K562 (cell line): ENCODE results near the gene LIN28B. TPM values are rescaled to one million over a fixed set of nuclear protein-coding genes. Genes with fewer than 3 reads are reported as not detected.

Experiments used
- CBX8 ChIP-seq: fragments of 200-600 bp; sonication (generic); IDR thresholded peaks from 2 replicates; pipeline ENCODE4 v1.6.1; 2012; ENCODE audit warnings: borderline replicate concordance, mixed run types, low read depth, mild to moderate bottlenecking, moderate library complexity, mixed read lengths, low read length, control low read depth, inconsistent platforms; ENCODE audit not compliant: poor library complexity, severe bottlenecking; ENCODE audit errors: extremely low read depth
- CGGBP1 ChIP-seq: fragments of 250-450 bp; sonication (Bioruptor Pico); IDR thresholded peaks from 2 replicates; pipeline ENCODE4 v1.9.0; 2021; ENCODE audit warnings: mild to moderate bottlenecking
- GTF2E2 ChIP-seq: fragments of 200-800 bp; sonication (Bioruptor generic); IDR thresholded peaks from 2 replicates; pipeline ENCODE4 v1.6.1; 2016; ENCODE audit warnings: missing genetic modification characterization, missing compliant biosample characterization
- JUN ChIP-seq, 2 experiments: sonication (generic) in 1 of 2; formaldehyde crosslinking in 1 of 2; IDR thresholded peaks; 2 replicates each; pipeline versions ENCODE4 v1.6.1 to v1.8.0; 2012 to 2022; ENCODE audit warnings: borderline replicate concordance in 2 of 2, mild to moderate bottlenecking in 2 of 2, improper control_type of control experiment in 1 of 2, low read depth in 1 of 2, low read length in 1 of 2, missing genetic modification reagents in 1 of 2
- MAFK ChIP-seq: IDR thresholded peaks from 2 replicates; pipeline ENCODE4 v1.6.1; 2011; ENCODE audit warnings: low read length, improper control_type of control experiment
- MEF2A ChIP-seq: IDR thresholded peaks from 2 replicates; pipeline ENCODE4 v1.6.1; 2011; ENCODE audit warnings: low read depth, mild to moderate bottlenecking, low read length, moderate library complexity; ENCODE audit not compliant: control insufficient read depth
- NR3C1 ChIP-seq: sonication (generic); formaldehyde crosslinking; IDR thresholded peaks from 2 replicates; pipeline ENCODE4 v1.8.1; 2022; ENCODE audit warnings: missing genetic modification reagents
- RFX1 ChIP-seq: fragments of 450-650 bp; IDR thresholded peaks from 2 replicates; pipeline ENCODE4 v1.6.1; 2016; ENCODE audit warnings: mild to moderate bottlenecking, moderate library complexity
- RNF2 ChIP-seq: sonication (generic); IDR thresholded peaks from 2 replicates; pipeline ENCODE4 v1.6.1; 2016
- TAF9B ChIP-seq: fragments of 450-650 bp; IDR thresholded peaks from 2 replicates; pipeline ENCODE4 v1.6.1; 2018; ENCODE audit warnings: mild to moderate bottlenecking; ENCODE audit not compliant: partially characterized antibody
- TCFL5 ChIP-seq: fragments of 250-450 bp; sonication (Bioruptor Pico); conservative IDR thresholded peaks from 2 replicates; pipeline ENCODE4 v1.6.1; 2021; ENCODE audit warnings: mild to moderate bottlenecking, moderate library complexity, matching md5 sums
- TEAD4 ChIP-seq, 2 experiments: sonication (generic) in 1 of 2; formaldehyde crosslinking in 1 of 2; IDR thresholded peaks; 2 replicates each; pipeline versions ENCODE4 v1.6.1 to v1.8.0; 2012 to 2022; ENCODE audit warnings: borderline replicate concordance in 1 of 2, inconsistent platforms in 1 of 2, low read length in 1 of 2, mild to moderate bottlenecking in 1 of 2, missing genetic modification reagents in 1 of 2
- THAP12 ChIP-seq: fragments of 250-450 bp; sonication (Bioruptor Pico); IDR thresholded peaks from 2 replicates; pipeline ENCODE4 v1.9.0; 2021; ENCODE audit warnings: mild to moderate bottlenecking, inconsistent platforms
- TRIM28 ChIP-seq: fragments of 450-650 bp; IDR thresholded peaks from 2 replicates; pipeline ENCODE4 v1.6.1; 2017
- VEZF1 ChIP-seq: fragments of 200-800 bp; sonication (Bioruptor generic); IDR thresholded peaks from 2 replicates; pipeline ENCODE4 v1.6.1; 2017; ENCODE audit warnings: missing genetic modification characterization, missing compliant biosample characterization
- ZNF140 ChIP-seq: fragments of 250-450 bp; sonication (Bioruptor Pico); IDR thresholded peaks from 2 replicates; pipeline ENCODE4 v1.8.0; 2021; ENCODE audit warnings: moderate library complexity, mild to moderate bottlenecking, inconsistent platforms
- ZNF3 ChIP-seq: fragments of 250-450 bp; sonication (Bioruptor Pico); IDR thresholded peaks from 2 replicates; pipeline ENCODE4 v1.5.0; 2021; ENCODE audit warnings: mild to moderate bottlenecking, moderate library complexity
- polyA plus RNA-seq, 8 experiments: library from polyadenylated mRNA; depleted of rRNA in 4 of 8; stranded (reverse) in 5 of 8; unstranded in 3 of 8; fragments of >200 nt; fragmentation: Nextera tagmentation in 2 of 8; fragmentation: Illumina TruSeq in 1 of 8; extraction: Ambion mirVana in 2 of 8; extraction: Trizol in 1 of 8; gene quantifications; 2 replicates each; pipeline versions ENCODE4 v1.2.1 to v1.2.3, GENCODE V29; 2011 to 2014; ENCODE audit warnings: inconsistent platforms in 1 of 8, missing spikeins in 1 of 8
- total RNA-seq, 7 experiments: library from RNA; depleted of rRNA in 6 of 7; stranded (reverse); fragments of >200 nt in 6 of 7; fragmentation: Illumina TruSeq in 2 of 7; extraction: Trizol in 2 of 7; gene quantifications; 2 replicates each; pipeline versions ENCODE4 v1.2.1 to v1.2.3, GENCODE V29; 2011 to 2021; ENCODE audit warnings: low replicate concordance in 1 of 7
- TF ChIP-seq, protein P1 (sequence below): fragments of 250-450 bp; sonication (Bioruptor Pico); IDR thresholded peaks from 2 replicates; pipeline ENCODE4 v1.5.0; 2020; ENCODE audit warnings: mild to moderate bottlenecking, borderline replicate concordance
- TF ChIP-seq, protein P2 (sequence below), 3 experiments: IDR thresholded peaks in 2 of 3; conservative IDR thresholded peaks in 1 of 3; 2 replicates each; pipeline ENCODE4 v1.5.1; 2011 to 2012; ENCODE audit warnings: low read length in 3 of 3, mild to moderate bottlenecking in 3 of 3, control low read depth in 2 of 3, improper control_type of control experiment in 1 of 3, inconsistent platforms in 1 of 3, low read depth in 1 of 3, mixed read lengths in 1 of 3, moderate library complexity in 1 of 3; ENCODE audit not compliant: insufficient read depth in 2 of 3

LIN28B gene
- total and polyA plus RNA-seq, 9 of the 15 experiments (the other 6 are each of a cell fraction or from before 2014, with no cell fraction given) = 20.9 to 77.3 (median 42.1) TPM

GRCh38 chr6:104954190-104954797 lies 2.6 kb upstream of the LIN28B start (continued):
- TF ChIP-seq JUN (IDR thresholded peaks at IDR 0.05; ENCODE audit: borderline replicate concordance, low read depth, low read length) (no peak), JUN (CRISPR knock-in tag; IDR thresholded peaks at IDR 0.05; ENCODE audit: borderline replicate concordance) (no peak), RNF2 (peak; percentile 59; the same call in 1 of the 2 replicates), TAF9B (peak; percentile 63), MAFK (peak; percentile 63), TCFL5 (CRISPR knock-in tag) (no peak), ZNF140 (CRISPR knock-in tag) (no peak), NR3C1 (CRISPR knock-in tag) (no peak), MEF2A (no peak), RFX1 (no peak), ZNF3 (no peak), TEAD4 (IDR thresholded peaks at IDR 0.05; ENCODE audit: low read length) (0 out of 2 replicates have a peak, but pooled peaks have one; percentile 28), TEAD4 (CRISPR knock-in tag; IDR thresholded peaks at IDR 0.05; ENCODE audit: borderline replicate concordance) (no peak), CGGBP1 (CRISPR knock-in tag) (no peak), VEZF1 (CRISPR knock-in tag) (no peak), THAP12 (CRISPR knock-in tag) (no peak), TRIM28 (0 out of 2 replicates have a peak, but pooled peaks have one; percentile 29), GTF2E2 (no peak; the same call in 1 of the 2 replicates), CBX8 (no peak)
- TF ChIP-seq, protein P1, sequence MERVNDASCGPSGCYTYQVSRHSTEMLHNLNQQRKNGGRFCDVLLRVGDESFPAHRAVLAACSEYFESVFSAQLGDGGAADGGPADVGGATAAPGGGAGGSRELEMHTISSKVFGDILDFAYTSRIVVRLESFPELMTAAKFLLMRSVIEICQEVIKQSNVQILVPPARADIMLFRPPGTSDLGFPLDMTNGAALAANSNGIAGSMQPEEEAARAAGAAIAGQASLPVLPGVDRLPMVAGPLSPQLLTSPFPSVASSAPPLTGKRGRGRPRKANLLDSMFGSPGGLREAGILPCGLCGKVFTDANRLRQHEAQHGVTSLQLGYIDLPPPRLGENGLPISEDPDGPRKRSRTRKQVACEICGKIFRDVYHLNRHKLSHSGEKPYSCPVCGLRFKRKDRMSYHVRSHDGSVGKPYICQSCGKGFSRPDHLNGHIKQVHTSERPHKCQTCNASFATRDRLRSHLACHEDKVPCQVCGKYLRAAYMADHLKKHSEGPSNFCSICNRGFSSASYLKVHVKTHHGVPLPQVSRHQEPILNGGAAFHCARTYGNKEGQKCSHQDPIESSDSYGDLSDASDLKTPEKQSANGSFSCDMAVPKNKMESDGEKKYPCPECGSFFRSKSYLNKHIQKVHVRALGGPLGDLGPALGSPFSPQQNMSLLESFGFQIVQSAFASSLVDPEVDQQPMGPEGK = no peak
- TF ChIP-seq, protein P2, sequence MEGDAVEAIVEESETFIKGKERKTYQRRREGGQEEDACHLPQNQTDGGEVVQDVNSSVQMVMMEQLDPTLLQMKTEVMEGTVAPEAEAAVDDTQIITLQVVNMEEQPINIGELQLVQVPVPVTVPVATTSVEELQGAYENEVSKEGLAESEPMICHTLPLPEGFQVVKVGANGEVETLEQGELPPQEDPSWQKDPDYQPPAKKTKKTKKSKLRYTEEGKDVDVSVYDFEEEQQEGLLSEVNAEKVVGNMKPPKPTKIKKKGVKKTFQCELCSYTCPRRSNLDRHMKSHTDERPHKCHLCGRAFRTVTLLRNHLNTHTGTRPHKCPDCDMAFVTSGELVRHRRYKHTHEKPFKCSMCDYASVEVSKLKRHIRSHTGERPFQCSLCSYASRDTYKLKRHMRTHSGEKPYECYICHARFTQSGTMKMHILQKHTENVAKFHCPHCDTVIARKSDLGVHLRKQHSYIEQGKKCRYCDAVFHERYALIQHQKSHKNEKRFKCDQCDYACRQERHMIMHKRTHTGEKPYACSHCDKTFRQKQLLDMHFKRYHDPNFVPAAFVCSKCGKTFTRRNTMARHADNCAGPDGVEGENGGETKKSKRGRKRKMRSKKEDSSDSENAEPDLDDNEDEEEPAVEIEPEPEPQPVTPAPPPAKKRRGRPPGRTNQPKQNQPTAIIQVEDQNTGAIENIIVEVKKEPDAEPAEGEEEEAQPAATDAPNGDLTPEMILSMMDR (IDR thresholded peaks at IDR 0.05 in 2 of 3, conservative IDR thresholded peaks at IDR 0.05 in 1 of 3; ENCODE audit: insufficient read depth in 2 of 3, low read depth in 1 of 3, low read length in 3 of 3) = no peak
